Astrocyte of the spinal cord (primary cell): Measurements from ENCODE around the gene VPS9D1.

Experiments
- DNase-seq: peaks from one replicate; pipeline ENCODE4 v3.0.0; 2011; ENCODE audit warnings: low read depth, low spot score
- H3K4me3 ChIP-seq: 2 replicates; pipeline ENCODE4 v1.5.1; 2011; ENCODE audit warnings: low read depth, mild to moderate bottlenecking, low read length, moderate library complexity
- in situ Hi-C: cut with HindIII; loops from 2 replicates; pipeline ENCODE4 v1.10.0; 2017; ENCODE audit warnings: low sequenced_read_pairs
- TF ChIP-seq, protein P1 (sequence below): IDR thresholded peaks from 2 replicates; pipeline ENCODE4 v1.5.1; 2012; ENCODE audit warnings: low read depth, mild to moderate bottlenecking, low read length, inconsistent platforms

The VPS9D1 gene

DNA sequence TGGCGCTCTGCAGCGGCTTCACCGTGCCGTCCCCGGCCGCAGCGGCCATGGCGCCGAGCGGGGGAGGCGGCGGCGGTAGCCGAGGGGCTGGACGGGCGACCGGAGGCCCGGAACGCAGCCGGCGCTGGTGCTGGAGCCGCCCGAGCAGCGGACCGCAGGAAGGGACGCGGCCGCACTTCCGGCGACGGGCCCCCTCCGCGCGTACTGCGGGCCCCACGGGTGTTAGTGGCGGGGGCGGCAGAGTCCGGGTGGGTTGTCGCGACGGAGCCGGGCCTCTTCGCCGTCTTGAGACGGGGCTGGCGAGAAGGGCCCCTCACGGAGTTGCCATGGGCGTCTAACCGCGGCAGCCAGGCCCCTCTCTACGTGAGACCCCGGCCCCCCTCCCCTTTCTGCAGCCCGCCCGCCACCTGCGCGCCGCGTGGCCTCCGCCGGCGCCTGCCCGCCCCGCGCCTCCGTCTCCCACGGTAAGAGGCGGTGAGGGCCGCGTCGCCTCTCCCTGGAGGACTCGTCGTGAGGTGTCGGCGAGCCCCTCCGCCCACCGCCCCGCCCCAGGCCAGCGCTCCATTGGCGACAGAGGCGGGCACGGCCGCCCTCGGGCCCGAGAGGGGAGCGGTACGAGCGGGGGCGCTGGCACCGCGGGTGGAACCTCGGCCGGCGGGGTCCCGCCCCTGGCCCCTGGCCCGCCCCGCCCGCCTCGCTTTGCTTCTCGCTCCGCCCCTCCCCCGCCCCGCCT is at the start of gene VPS9D1, which contains the start of gene ZNF276:
TSS of gene VPS9D1 (minus strand) at position 86 of the 733 bp plus-strand sequence. CDS start at position 49, 37 bp downstream.
TSS of gene ZNF276 (plus strand) at position 725 of the 733 bp plus-strand sequence. CDS start 104 bp downstream, outside the sequence.
- peak within 1 kb of the TSS; percentile 56 for H3K4me3 ChIP-seq
- TF ChIP-seq, protein P1, sequence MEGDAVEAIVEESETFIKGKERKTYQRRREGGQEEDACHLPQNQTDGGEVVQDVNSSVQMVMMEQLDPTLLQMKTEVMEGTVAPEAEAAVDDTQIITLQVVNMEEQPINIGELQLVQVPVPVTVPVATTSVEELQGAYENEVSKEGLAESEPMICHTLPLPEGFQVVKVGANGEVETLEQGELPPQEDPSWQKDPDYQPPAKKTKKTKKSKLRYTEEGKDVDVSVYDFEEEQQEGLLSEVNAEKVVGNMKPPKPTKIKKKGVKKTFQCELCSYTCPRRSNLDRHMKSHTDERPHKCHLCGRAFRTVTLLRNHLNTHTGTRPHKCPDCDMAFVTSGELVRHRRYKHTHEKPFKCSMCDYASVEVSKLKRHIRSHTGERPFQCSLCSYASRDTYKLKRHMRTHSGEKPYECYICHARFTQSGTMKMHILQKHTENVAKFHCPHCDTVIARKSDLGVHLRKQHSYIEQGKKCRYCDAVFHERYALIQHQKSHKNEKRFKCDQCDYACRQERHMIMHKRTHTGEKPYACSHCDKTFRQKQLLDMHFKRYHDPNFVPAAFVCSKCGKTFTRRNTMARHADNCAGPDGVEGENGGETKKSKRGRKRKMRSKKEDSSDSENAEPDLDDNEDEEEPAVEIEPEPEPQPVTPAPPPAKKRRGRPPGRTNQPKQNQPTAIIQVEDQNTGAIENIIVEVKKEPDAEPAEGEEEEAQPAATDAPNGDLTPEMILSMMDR: no peak
- DNase-seq: peak; percentile 78
- in situ Hi-C loops: no loop called here

GRCh38 chr16:89770367-89770766 is 49.7 kb upstream of the VPS9D1 start:
- H3K4me3 ChIP-seq: no peak overlapping the region
- TF ChIP-seq, protein P1: no peak
- no peak for DNase-seq
- in situ Hi-C loops: no loop called here

DNA sequence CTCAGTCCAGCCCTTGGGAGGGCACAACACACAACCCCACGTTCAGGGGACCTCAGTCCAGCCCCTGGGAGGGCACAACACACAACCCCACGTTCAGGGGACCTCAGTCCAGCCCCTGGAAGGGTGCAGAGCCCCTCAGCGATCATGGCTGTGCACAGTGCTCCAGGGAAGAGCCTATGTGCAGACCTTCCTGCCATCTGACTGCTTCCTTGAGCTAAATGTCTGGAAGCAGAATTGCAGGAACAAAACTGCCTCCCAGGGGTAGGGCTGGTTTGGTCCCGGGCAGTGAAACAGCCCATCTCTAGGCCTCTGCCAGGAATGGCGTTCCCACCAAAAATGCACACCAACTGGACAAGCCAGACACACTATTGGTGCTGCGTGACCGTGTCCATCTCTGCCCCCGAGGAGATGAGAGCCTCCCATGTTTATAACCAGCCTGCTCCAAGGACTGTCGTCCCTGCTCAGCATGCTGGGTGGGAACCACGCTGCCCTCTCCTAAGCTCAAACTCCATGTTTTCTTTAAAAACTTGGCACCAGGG is 44.7 kb upstream of the VPS9D1 start:
- TF ChIP-seq, protein P1: no peak
- in situ Hi-C loops: no loop called here
- no peak overlapping the region for H3K4me3 ChIP-seq
- DNase-seq: no peak

DNA sequence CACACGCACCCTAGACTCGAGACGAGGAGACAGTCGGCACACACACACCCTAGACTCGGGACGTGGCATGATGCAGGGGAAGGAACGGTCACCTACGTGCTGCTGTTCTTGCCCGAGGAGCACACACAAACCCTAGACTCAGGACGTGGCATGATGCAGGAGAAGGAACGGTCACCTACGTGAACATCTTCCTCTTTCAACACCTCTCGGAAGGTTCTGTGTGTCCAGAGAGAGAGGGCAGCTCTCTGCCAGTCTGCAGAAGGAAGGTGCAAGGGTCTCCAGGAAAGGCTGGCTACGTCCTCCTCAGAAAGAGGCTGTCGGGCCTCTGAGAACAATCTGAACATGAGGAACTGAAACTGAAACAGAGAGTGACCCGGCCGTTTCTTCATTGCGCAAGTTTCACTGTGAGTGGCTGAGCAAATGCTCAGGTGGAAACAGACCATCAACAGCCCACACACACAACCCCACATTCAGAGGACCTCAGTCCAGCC is 44.1 kb upstream of the VPS9D1 start:
- DNase-seq: no peak
- TF ChIP-seq, protein P1: no peak
- H3K4me3 ChIP-seq: no peak overlapping the region
- in situ Hi-C loops: no loop called here

- in situ Hi-C loops: no loop called here
- no peak overlapping the region for H3K4me3 ChIP-seq
- TF ChIP-seq, protein P1: no peak
- no peak for DNase-seq
Observed at GRCh38 chr16:89761304-89761922, 40.7 kb upstream of the VPS9D1 start.

GRCh38 chr16:89759746-89760340 is 39.1 kb upstream of the VPS9D1 start:
- DNase-seq: no peak
- in situ Hi-C loops: no loop called here

More at GRCh38 chr16:89759746-89760340, 39.1 kb upstream of the VPS9D1 start:
- TF ChIP-seq, protein P1: no peak
- H3K4me3 ChIP-seq: no peak overlapping the region
